Dermis microvascular lymphatic vessel endothelial cell (primary cell): ENCODE results near the gene OR2AT4. TPM values are rescaled to one million over a fixed set of nuclear protein-coding genes. Genes with fewer than 3 reads are reported as not detected.
"Not testable (repeated sequence)": the region's sequence is repeated elsewhere in the genome, so short reads cannot be mapped to it uniquely, and the experiment has no call there.

Experiments used
- DNase-seq, 2 donors: peaks; one replicate each; pipeline versions ENCODE4 v3.0.0 to v3.0.0-alpha.2; 2010; ENCODE audit warnings: low read depth in 2 of 2
- total RNA-seq: library from RNA; depleted of rRNA; stranded (reverse); fragments of >200 nt; gene quantifications from 2 replicates; pipeline ENCODE4 v1.2.1, GENCODE V29; 2014

OR2AT4 gene
- total RNA-seq, 1 donor from 2014 or later, result not detected

GRCh38 chr11:75068993-75069392 lies 27.7 kb downstream of the OR2AT4 start:
- DNase-seq, result no peak

GRCh38 chr11:75068559-75068958 lies 28.1 kb downstream of the OR2AT4 start:
- no peak for DNase-seq

- no peak for DNase-seq
These were observed 30.6 kb downstream of the OR2AT4 start for GRCh38 chr11:75066061-75066460.

GRCh38 chr11:75063741-75064314 lies 32.8 kb downstream of the OR2AT4 start:
- DNase-seq, result no peak

- DNase-seq, result no peak
These were observed 37.4 kb downstream of the OR2AT4 start for GRCh38 chr11:75059299-75059698.

GRCh38 chr11:75056814-75057213 lies 39.9 kb downstream of the OR2AT4 start:
- no peak for DNase-seq

GRCh38 chr11:75055511-75055910 lies 41.2 kb downstream of the OR2AT4 start:
- DNase-seq, result no peak

- no peak for DNase-seq
These were observed 44.2 kb downstream of the OR2AT4 start for GRCh38 chr11:75052457-75052856.

GRCh38 chr11:75051043-75051442 lies 45.6 kb downstream of the OR2AT4 start:
- DNase-seq, result no peak

- no peak for DNase-seq
These were observed 46.2 kb downstream of the OR2AT4 start for GRCh38 chr11:75050516-75050915.

GRCh38 chr11:75049501-75050266 lies 47.0 kb downstream of the OR2AT4 start:
- not testable (repeated sequence) for DNase-seq

- DNase-seq, result no peak
These were observed 49.5 kb downstream of the OR2AT4 start for GRCh38 chr11:75047191-75047590.

GRCh38 chr11:75046668-75047067 lies 50.0 kb downstream of the OR2AT4 start:
- not testable (repeated sequence) for DNase-seq

GRCh38 chr11:75044381-75045170 lies 52.1 kb downstream of the OR2AT4 start:
- not testable (repeated sequence) for DNase-seq

- not testable (repeated sequence) for DNase-seq
These were observed 54.9 kb downstream of the OR2AT4 start for GRCh38 chr11:75041821-75042220.

GRCh38 chr11:75041263-75041662 lies 55.4 kb downstream of the OR2AT4 start:
- DNase-seq, result no peak

GRCh38 chr11:75040167-75040770 lies 56.4 kb downstream of the OR2AT4 start:
- no peak for DNase-seq

GRCh38 chr11:75035911-75036565 lies 60.6 kb downstream of the OR2AT4 start:
- no peak for DNase-seq

GRCh38 chr11:75035256-75035655 lies 61.4 kb downstream of the OR2AT4 start:
- DNase-seq, result no peak

GRCh38 chr11:75033916-75034315 lies 62.8 kb downstream of the OR2AT4 start:
- no peak for DNase-seq

- DNase-seq, result no peak
These were observed 64.1 kb downstream of the OR2AT4 start for GRCh38 chr11:75032550-75032935.
